Measurements from ENCODE around the gene ADARB2.

The ADARB2 gene

GRCh38 chr10:1559311-1559710 lies 178.0 kb downstream of the ADARB2 start:
- no peak for TF ChIP-seq CTCF (IDR thresholded peaks at IDR 0.05; ENCODE audit: extremely low read depth, insufficient read depth, missing control alignments)
- in situ Hi-C loops (cut with MboI; ENCODE audit: low pct_unique_long_range_greater_than_20kb, low sequenced_read_pairs, unreplicated experiment), result no loop called here

DNA sequence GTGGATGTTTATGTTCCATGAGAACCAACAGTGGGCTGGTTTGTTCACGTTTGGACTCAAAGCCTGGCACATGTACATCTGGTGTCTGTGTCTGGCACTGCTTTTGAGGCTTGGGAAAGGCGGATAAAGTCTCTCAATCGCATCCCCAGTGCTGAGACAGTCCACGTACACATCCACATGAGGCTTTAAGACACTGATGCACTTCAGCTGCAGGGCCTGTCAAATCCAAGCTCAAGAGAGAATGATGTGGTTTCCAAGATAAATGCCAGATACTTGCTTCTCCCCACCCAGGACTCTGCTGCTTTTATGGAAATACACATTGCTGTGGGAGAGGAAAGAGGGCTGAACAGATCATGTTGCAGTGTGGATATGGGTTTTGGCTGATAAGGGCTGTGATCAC lies 178.4 kb downstream of the ADARB2 start:
- TF ChIP-seq CTCF (IDR thresholded peaks at IDR 0.05; ENCODE audit: extremely low read depth, insufficient read depth, missing control alignments), result no peak
- DNase-seq (ENCODE audit: low spot score), result no peak
- in situ Hi-C loops (cut with MboI; ENCODE audit: low pct_unique_long_range_greater_than_20kb, low sequenced_read_pairs, unreplicated experiment), result no loop called here

More at GRCh38 chr10:1559311-1559710, 178.0 kb downstream of the ADARB2 start:
- no peak for DNase-seq (ENCODE audit: low spot score)

DNA sequence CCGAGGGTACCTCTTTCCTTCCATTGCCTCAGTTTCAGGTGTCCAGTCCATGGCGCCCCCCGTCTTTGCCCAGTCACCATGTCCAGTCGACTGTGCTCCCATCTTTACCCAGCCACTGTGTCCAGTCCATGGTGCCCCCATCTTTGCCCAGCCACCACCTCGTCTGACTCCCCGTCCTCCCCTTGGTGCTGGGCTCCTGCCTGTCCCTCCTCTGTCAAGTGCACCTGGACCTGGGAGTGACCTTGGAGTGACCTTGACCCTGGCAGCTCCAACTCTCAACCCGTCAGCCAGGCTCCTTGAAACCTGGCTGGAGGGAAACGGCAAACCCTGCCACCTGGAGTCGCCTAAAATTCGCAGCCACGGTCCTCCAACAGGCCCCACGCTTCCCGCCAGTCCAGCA lies 180.2 kb downstream of the ADARB2 start:
- DNase-seq (ENCODE audit: low spot score), result no peak
- no peak for TF ChIP-seq CTCF (IDR thresholded peaks at IDR 0.05; ENCODE audit: extremely low read depth, insufficient read depth, missing control alignments)
- in situ Hi-C loops (cut with MboI; ENCODE audit: low pct_unique_long_range_greater_than_20kb, low sequenced_read_pairs, unreplicated experiment), result no loop called here

GRCh38 chr10:1556496-1556895 lies 180.8 kb downstream of the ADARB2 start:
- in situ Hi-C loops (cut with MboI; ENCODE audit: low pct_unique_long_range_greater_than_20kb, low sequenced_read_pairs, unreplicated experiment), result no loop called here
- no peak for TF ChIP-seq CTCF (IDR thresholded peaks at IDR 0.05; ENCODE audit: extremely low read depth, insufficient read depth, missing control alignments)
- DNase-seq (ENCODE audit: low spot score), result no peak

- in situ Hi-C loops (cut with MboI; ENCODE audit: low pct_unique_long_range_greater_than_20kb, low sequenced_read_pairs, unreplicated experiment), result no loop called here
- no peak for TF ChIP-seq CTCF (IDR thresholded peaks at IDR 0.05; ENCODE audit: extremely low read depth, insufficient read depth, missing control alignments)
- no peak for DNase-seq (ENCODE audit: low spot score)
Observed at GRCh38 chr10:1553951-1554350, 183.4 kb downstream of the ADARB2 start.

GRCh38 chr10:1552881-1553670 lies 184.2 kb downstream of the ADARB2 start:
- in situ Hi-C loops (cut with MboI; ENCODE audit: low pct_unique_long_range_greater_than_20kb, low sequenced_read_pairs, unreplicated experiment), result no loop called here
- TF ChIP-seq CTCF (IDR thresholded peaks at IDR 0.05; ENCODE audit: extremely low read depth, insufficient read depth, missing control alignments), result no peak
- DNase-seq (ENCODE audit: low spot score), result no peak
